BE2C (cell line): ENCODE data around the gene PLA2R1.

Experiments
- DNase-seq: peaks from one replicate; pipeline ENCODE4 v3.0.0-alpha.2; 2020
- H3K27me3 ChIP-seq: fragments of 250-450 bp; sonication (Bioruptor Pico); 2 replicates; pipeline ENCODE4 v1.5.1; 2020; ENCODE audit warnings: mild to moderate bottlenecking
- H3K36me3 ChIP-seq: fragments of 250-450 bp; sonication (Bioruptor Pico); 2 replicates; pipeline ENCODE4 v1.5.1; 2020; ENCODE audit warnings: mild to moderate bottlenecking
- H3K4me1 ChIP-seq: fragments of 250-450 bp; sonication (Bioruptor Pico); 2 replicates; pipeline ENCODE4 v1.5.1; 2020
- H3K4me3 ChIP-seq: 2 replicates; pipeline ENCODE4 v1.5.1; 2011; ENCODE audit warnings: low read depth, low read length
- H3K9me3 ChIP-seq: fragments of 250-450 bp; sonication (Bioruptor Pico); 2 replicates; pipeline ENCODE4 v1.5.1; 2020
- TF ChIP-seq, protein P1 (sequence below): IDR thresholded peaks from 2 replicates; pipeline ENCODE4 v1.5.1; 2012; ENCODE audit warnings: mild to moderate bottlenecking, low read depth, low read length

The PLA2R1 gene

DNA sequence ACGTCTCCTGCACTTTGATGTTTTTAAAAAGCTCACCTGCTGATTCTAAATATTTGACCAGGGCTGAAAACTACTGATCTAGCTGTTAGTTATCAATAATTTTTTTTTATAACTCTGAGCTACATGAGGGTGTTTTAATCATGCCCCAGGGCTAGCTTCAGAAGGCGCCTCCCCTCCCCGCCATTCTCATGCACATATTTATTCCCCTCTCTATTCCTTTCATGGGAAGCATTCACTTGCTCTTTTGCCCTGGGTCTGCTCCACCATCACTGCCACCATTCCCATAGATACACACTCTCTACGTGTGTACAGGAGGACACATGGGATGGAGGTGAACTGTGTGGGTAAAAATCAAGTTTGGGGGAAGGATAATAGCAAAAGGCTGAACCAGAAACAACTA lies 101.0 kb downstream of the PLA2R1 start:
- TF ChIP-seq, protein P1, sequence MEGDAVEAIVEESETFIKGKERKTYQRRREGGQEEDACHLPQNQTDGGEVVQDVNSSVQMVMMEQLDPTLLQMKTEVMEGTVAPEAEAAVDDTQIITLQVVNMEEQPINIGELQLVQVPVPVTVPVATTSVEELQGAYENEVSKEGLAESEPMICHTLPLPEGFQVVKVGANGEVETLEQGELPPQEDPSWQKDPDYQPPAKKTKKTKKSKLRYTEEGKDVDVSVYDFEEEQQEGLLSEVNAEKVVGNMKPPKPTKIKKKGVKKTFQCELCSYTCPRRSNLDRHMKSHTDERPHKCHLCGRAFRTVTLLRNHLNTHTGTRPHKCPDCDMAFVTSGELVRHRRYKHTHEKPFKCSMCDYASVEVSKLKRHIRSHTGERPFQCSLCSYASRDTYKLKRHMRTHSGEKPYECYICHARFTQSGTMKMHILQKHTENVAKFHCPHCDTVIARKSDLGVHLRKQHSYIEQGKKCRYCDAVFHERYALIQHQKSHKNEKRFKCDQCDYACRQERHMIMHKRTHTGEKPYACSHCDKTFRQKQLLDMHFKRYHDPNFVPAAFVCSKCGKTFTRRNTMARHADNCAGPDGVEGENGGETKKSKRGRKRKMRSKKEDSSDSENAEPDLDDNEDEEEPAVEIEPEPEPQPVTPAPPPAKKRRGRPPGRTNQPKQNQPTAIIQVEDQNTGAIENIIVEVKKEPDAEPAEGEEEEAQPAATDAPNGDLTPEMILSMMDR = no peak
- H3K4me3 ChIP-seq = no peak overlapping the region
- no peaks in the 10 kb centered on the region for H3K4me1 ChIP-seq
- H3K36me3 ChIP-seq = no peaks in the 10 kb centered on the region
- H3K27me3 ChIP-seq = no peaks in the 10 kb centered on the region
- no peak for DNase-seq
- no peaks in the 10 kb centered on the region for H3K9me3 ChIP-seq

DNA sequence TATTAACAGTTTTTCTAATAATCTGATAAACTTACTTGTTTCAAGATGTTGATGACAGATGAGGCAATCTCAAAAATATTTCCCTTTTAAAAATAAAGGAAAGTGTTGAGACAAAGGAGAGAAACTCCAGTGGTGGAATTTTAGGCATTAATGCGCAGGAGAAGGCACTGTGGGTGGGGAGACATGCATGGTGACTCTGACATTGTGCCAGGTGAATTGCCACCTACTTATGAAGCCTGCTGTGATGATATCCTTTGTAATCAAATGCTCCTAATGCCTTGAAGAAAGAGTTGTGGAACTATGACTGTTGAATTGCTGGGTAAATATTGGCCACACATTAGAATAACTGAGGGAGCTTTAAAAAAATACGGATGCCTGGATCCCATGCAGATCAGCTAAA lies 101.4 kb downstream of the PLA2R1 start:
- no peak overlapping the region for H3K4me3 ChIP-seq
- TF ChIP-seq, protein P1 = no peak
- H3K4me1 ChIP-seq = no peaks in the 10 kb centered on the region
- no peaks in the 10 kb centered on the region for H3K27me3 ChIP-seq
- DNase-seq = no peak
- H3K9me3 ChIP-seq = no peaks in the 10 kb centered on the region
- H3K36me3 ChIP-seq = no peaks in the 10 kb centered on the region

DNA sequence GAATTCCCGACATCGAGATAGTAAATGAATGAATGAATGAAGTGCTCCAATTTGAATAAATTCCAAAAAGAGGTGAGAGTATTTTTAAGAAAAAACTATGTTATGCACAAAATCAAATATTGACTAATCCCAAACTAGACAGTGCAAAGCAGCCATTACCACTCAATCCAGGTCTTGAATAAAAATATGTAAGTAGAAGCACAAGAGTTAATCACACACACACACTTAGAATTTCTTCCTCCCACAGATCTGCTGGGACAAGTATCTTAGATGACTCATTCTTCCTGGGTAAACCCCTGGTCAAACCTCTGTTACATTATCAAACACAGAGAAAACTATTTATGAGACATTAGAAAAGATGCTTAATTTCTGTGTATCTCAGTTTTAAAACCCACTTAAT lies 102.0 kb downstream of the PLA2R1 start:
- Histone ChIP-seq H3K4me3 (no peak overlapping the region), H3K27me3 (no peaks in the 10 kb centered on the region), H3K36me3 (no peaks in the 10 kb centered on the region), H3K9me3 (no peaks in the 10 kb centered on the region), H3K4me1 (no peaks in the 10 kb centered on the region)
- DNase-seq = no peak
- TF ChIP-seq, protein P1 = no peak

DNA sequence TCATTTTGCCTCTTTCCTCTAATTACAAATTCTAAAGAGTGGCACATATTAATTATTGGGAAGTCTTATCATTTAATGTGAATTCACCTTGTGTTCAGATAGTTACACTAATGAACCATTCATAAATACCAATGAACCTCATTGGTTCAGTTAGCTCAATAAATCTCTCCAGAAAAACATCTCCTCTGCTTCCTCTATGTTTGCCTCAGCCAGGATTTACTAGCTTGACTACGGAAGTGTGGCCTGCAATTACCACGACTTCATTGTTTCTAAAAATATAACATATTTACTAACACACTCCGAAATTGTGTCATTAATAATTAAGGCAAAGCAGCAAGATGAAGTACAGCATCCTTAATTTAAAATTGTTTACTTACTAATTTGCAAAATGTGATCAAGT lies 103.3 kb downstream of the PLA2R1 start:
- TF ChIP-seq, protein P1 = no peak
- no peak overlapping the region for H3K4me3 ChIP-seq
- no peak for DNase-seq
- H3K36me3 ChIP-seq = no peaks in the 10 kb centered on the region
- H3K4me1 ChIP-seq = no peaks in the 10 kb centered on the region
- H3K9me3 ChIP-seq = no peaks in the 10 kb centered on the region
- no peaks in the 10 kb centered on the region for H3K27me3 ChIP-seq

DNA sequence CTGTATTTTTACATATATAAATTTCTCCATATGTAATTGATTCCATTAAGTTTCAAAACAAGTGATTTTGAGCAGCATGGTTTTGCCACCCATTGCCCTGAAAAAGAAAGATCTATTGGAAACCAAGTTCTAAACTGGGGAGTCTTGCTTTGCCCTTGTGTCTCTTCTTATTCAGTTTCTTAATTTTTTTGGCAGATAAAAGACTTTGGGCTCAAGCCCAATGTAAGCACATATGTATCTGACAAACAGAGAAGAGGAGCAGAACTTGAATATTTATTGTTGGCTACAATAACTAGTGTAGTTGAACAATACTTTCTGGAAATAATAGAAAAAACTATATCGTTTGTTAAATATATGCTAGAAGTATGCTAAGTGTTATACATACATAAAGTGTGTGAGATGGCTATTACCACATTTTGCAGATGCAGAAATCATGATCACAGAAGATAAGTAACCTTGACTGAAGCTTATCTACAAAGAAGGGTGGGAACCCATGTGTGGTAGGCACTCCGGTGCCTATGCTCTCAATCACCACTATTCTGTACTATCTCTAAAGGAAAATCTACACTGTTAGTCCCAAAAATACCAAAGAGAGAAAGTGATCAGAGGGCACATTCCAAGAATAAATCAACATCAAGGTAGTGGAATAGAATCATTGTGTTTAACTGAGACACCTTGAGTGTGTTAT lies 109.1 kb downstream of the PLA2R1 start:
- Histone ChIP-seq H3K4me3 (no peak overlapping the region), H3K4me1 (no peaks in the 10 kb centered on the region), H3K9me3 (no peaks in the 10 kb centered on the region), H3K36me3 (no peaks in the 10 kb centered on the region), H3K27me3 (no peaks in the 10 kb centered on the region)
- DNase-seq = no peak
- TF ChIP-seq, protein P1 = no peak

DNA sequence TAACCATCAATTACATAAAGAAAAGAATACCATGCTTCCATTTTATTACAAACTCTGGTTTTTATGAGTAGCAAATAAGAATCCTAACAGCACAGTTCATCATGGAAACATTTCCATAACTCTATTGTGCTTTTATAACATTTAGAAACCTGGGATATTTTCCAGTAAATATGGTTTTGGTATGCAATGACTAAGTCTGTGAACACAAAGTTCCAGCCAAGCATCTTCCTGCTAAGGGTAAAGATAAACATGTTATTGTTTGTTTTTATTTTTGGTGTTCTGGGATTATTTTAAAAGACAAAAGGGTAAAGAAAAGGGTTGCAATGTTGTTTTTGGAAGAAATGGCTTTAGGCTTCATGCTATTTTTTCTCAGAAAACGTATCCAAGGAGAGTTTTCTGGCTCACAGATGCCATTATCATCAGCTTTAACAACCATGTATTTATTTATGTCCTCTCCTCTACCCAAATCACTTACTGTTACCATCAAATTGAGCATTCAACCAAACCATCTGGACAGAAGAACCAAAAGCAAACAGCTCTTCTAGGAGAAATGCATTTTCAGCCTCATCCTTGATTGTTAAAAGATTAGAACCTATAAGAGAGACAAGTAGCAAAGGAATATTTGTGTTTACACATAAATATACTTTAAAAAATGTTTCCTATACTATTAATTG lies 116.0 kb downstream of the PLA2R1 start:
- DNase-seq = no peak
- H3K9me3 ChIP-seq = no peaks in the 10 kb centered on the region
- H3K36me3 ChIP-seq = no peaks in the 10 kb centered on the region
- H3K4me1 ChIP-seq = no peaks in the 10 kb centered on the region
- H3K27me3 ChIP-seq = no peaks in the 10 kb centered on the region
- TF ChIP-seq, protein P1 = no peak
- H3K4me3 ChIP-seq = no peak overlapping the region
